Transverse colon (tissue), 4 donors: ENCODE data around the gene TEX53. TPM values are rescaled to one million over a fixed set of nuclear protein-coding genes. Genes with fewer than 3 reads are reported as not detected.

Experiments used
- small RNA-seq, 4 donors: library from RNA; depleted of rRNA; stranded (forward); fragments of <200 nt; gene quantifications; one replicate each; pipeline ENCODE3, GENCODE V24; 2016
- total RNA-seq, 4 donors: library from RNA; depleted of rRNA; stranded (reverse); fragments of >200 nt; gene quantifications; one replicate each; pipeline ENCODE4 v1.1.0, GENCODE V29; 2016

Gene TEX53
- total RNA-seq, 4 donors from 2014 or later: not detected

Small RNA genes lying within 50 kb of the gene (small RNA-seq; reads per million reads assigned to genes)
- gene RF00019: 0 reads per million in 4 donors

Other genes starting within 250 kb of the TEX53 start
- 10 to 100 TPM in 2 of 4 donors, 1 to 10 TPM in 2; 5.4 to 23.6 (median 8.5) TPM for gene WHRN, start 152.3 kb downstream of the TEX53 start, total RNA-seq
- gene ATP6V1G1, start 70.0 kb downstream of the TEX53 start, total RNA-seq: 100 to 1,000 TPM; 102 to 144 (median 131) TPM
- gene TMEM268, start 46.5 kb downstream of the TEX53 start, total RNA-seq: 1 to 10 TPM; 6.2 to 9.7 (median 7.3) TPM
- gene TEX48, start 24.4 kb upstream of the TEX53 start, total RNA-seq: not detected
- gene TNFSF15, start 148.2 kb upstream of the TEX53 start, total RNA-seq: 1 to 10 TPM in 3 of 4 donors, under 1 TPM in 1; 0.37 to 2.0 (median 1.9) TPM